ENCODE data around the gene IL1RL1. TPM values are rescaled to one million over a fixed set of nuclear protein-coding genes. Genes with fewer than 3 reads are reported as not detected.

IL1RL1 gene
- total RNA-seq, 1 experiment from 2014 or later: 0.15 TPM

GRCh38 chr2:102267774-102268173, 43.6 kb upstream of the IL1RL1 start:
- in situ Hi-C loops (cut with HindIII; ENCODE audit: low pct_unique_long_range_greater_than_20kb, low sequenced_read_pairs) (no loop called here), intact Hi-C loops (cut with micrococcal nuclease; ENCODE audit: unreplicated experiment) (no loop called here)
- ATAC-seq: no peak
- no peaks in the 10 kb centered on the region for H3K4me1 ChIP-seq (ENCODE audit: control insufficient read depth, insufficient read depth, low read length)
- H3K4me3 ChIP-seq (ENCODE audit: low read depth in 2 of 2, low read length in 2 of 2): no peak overlapping the region
- TF ChIP-seq CTCF (IDR thresholded peaks at IDR 0.05): no peak
- TF ChIP-seq POLR2AphosphoS5 (IDR thresholded peaks at IDR 0.05; ENCODE audit: low read depth, low read length): no peak
- TF ChIP-seq REST (IDR thresholded peaks at IDR 0.05; ENCODE audit: insufficient read depth in 1 of 2, low read depth in 2 of 2, low read length in 1 of 2): no peak
- TF ChIP-seq SIN3A (IDR thresholded peaks at IDR 0.05; ENCODE audit: borderline replicate concordance, insufficient read depth, low read depth, low read length): no peak
- no peak for TF ChIP-seq TCF7L2 (IDR thresholded peaks at IDR 0.05; ENCODE audit: low read depth, low read length)
- peaks cover under 1% of the 10 kb centered on the region; the same call in 1 of the 2 replicates for H3K27me3 ChIP-seq (ENCODE audit: control insufficient read depth, insufficient read depth, low read length)
- no peaks in the 10 kb centered on the region for H3K36me3 ChIP-seq (ENCODE audit: control insufficient read depth, insufficient read depth, low read length)
- no peak overlapping the region for H3K27ac ChIP-seq (ENCODE audit: low read length)
- POLR2A ChIA-PET: no interaction called here
- CTCF ChIA-PET: no interaction called here
- no peaks in the 10 kb centered on the region for H3K9me3 ChIP-seq (ENCODE audit: control insufficient read depth, insufficient read depth, low read depth, low read length)
- DNase-seq (ENCODE audit: low read depth, low spot score): no peak
- no TSS peak for BruUV-seq (replicated peaks)

- intact Hi-C loops (cut with micrococcal nuclease; ENCODE audit: unreplicated experiment) (no loop called here), in situ Hi-C loops (cut with HindIII; ENCODE audit: low pct_unique_long_range_greater_than_20kb, low sequenced_read_pairs) (no loop called here)
- no peaks in the 10 kb centered on the region for H3K9me3 ChIP-seq (ENCODE audit: control insufficient read depth, insufficient read depth, low read depth, low read length)
- H3K4me1 ChIP-seq (ENCODE audit: control insufficient read depth, insufficient read depth, low read length): no peaks in the 10 kb centered on the region
- ChIA-PET CTCF (no interaction called here), POLR2A (no interaction called here)
- H3K27me3 ChIP-seq (ENCODE audit: control insufficient read depth, insufficient read depth, low read length): peaks cover 3% of the 10 kb centered on the region; the same call in 1 of the 2 replicates
- DNase-seq (ENCODE audit: low read depth, low spot score): no peak
- TF ChIP-seq SIN3A (IDR thresholded peaks at IDR 0.05; ENCODE audit: borderline replicate concordance, insufficient read depth, low read depth, low read length) (no peak), POLR2AphosphoS5 (IDR thresholded peaks at IDR 0.05; ENCODE audit: low read depth, low read length) (no peak), REST (IDR thresholded peaks at IDR 0.05; ENCODE audit: insufficient read depth in 1 of 2, low read depth in 2 of 2, low read length in 1 of 2) (no peak), TCF7L2 (IDR thresholded peaks at IDR 0.05; ENCODE audit: low read depth, low read length) (no peak)
- no TSS peak for BruUV-seq (replicated peaks)
- H3K4me3 ChIP-seq (ENCODE audit: low read depth in 2 of 2, low read length in 2 of 2): no peak overlapping the region
- ATAC-seq: no peak
- H3K36me3 ChIP-seq (ENCODE audit: control insufficient read depth, insufficient read depth, low read length): no peaks in the 10 kb centered on the region
- H3K27ac ChIP-seq (ENCODE audit: low read length): no peak overlapping the region
These were observed 42.7 kb upstream of the IL1RL1 start for GRCh38 chr2:102268510-102269199.

All from Panc1 (cell line).